A549 (cell line): ENCODE results near the gene LPIN2.

Experiments
- CEBPB ChIP-seq, 2 experiments: fragments of >200 bp in 1 of 2; sonication (Bioruptor Twin) in 1 of 2; formaldehyde crosslinking in 1 of 2; IDR thresholded peaks; 2 replicates each; pipeline ENCODE4 v1.6.1; 2012 to 2016
- EP300 ChIP-seq, 2 experiments: fragments of >200 bp; sonication (Bioruptor Twin); formaldehyde crosslinking; IDR thresholded peaks; 2 replicates in 1 of 2; 3 replicates in 1 of 2; pipeline ENCODE4 v1.6.1; 2016 to 2017
- JUNB ChIP-seq: fragments of >200 bp; sonication (Bioruptor Twin); formaldehyde crosslinking; IDR thresholded peaks from 2 replicates; pipeline ENCODE4 v1.6.1; 2016
- MYC ChIP-seq: IDR thresholded peaks from 2 replicates; pipeline ENCODE4 v1.6.1; 2012; ENCODE audit warnings: mild to moderate bottlenecking, inconsistent platforms, low read length, improper control_type of control experiment, borderline replicate concordance
- POLR2A ChIP-seq: IDR thresholded peaks from 2 replicates; pipeline ENCODE4 v1.6.1; 2012; ENCODE audit warnings: mild to moderate bottlenecking, low read length
- RAD21 ChIP-seq, 2 experiments: fragments of >200 bp in 1 of 2; sonication (Bioruptor Twin) in 1 of 2; formaldehyde crosslinking in 1 of 2; IDR thresholded peaks in 1 of 2; conservative IDR thresholded peaks in 1 of 2; 2 replicates in 1 of 2; 3 replicates in 1 of 2; pipeline ENCODE4 v1.6.1; 2012 to 2018; ENCODE audit warnings: inconsistent platforms in 1 of 2
- SMC3 ChIP-seq: fragments of >200 bp; sonication (Bioruptor Twin); formaldehyde crosslinking; IDR thresholded peaks from 3 replicates; pipeline ENCODE4 v1.6.1; 2018; ENCODE audit warnings: inconsistent platforms
- ZFP36 ChIP-seq: fragments of 450-650 bp; IDR thresholded peaks from 2 replicates; pipeline ENCODE4 v1.6.1; 2014; ENCODE audit warnings: borderline replicate concordance; ENCODE audit not compliant: partially characterized antibody
- TF ChIP-seq, protein P1 (sequence below): fragments of >200 bp; sonication (Bioruptor Twin); formaldehyde crosslinking; IDR thresholded peaks from 3 replicates; pipeline ENCODE4 v1.5.1; 2016
- TF ChIP-seq, protein P2 (sequence below): fragments of 250-450 bp; sonication (Bioruptor Pico); IDR thresholded peaks from 2 replicates; pipeline ENCODE4 v1.5.0; 2020; ENCODE audit warnings: low read depth, mild to moderate bottlenecking, moderate library complexity
- TF ChIP-seq, protein P3 (sequence below): fragments of 200-600 bp; sonication (generic); IDR thresholded peaks from 2 replicates; pipeline ENCODE4 v1.6.1; 2016; ENCODE audit warnings: antibody characterized with exemption, mild to moderate bottlenecking, moderate library complexity
- TF ChIP-seq, protein P4 (sequence below): IDR thresholded peaks from 2 replicates; pipeline ENCODE4 v1.6.1; 2012
- TF ChIP-seq, protein P5 (sequence below): IDR thresholded peaks from 2 replicates; pipeline ENCODE4 v1.6.1; 2012; ENCODE audit warnings: low read depth, borderline replicate concordance

DNA sequence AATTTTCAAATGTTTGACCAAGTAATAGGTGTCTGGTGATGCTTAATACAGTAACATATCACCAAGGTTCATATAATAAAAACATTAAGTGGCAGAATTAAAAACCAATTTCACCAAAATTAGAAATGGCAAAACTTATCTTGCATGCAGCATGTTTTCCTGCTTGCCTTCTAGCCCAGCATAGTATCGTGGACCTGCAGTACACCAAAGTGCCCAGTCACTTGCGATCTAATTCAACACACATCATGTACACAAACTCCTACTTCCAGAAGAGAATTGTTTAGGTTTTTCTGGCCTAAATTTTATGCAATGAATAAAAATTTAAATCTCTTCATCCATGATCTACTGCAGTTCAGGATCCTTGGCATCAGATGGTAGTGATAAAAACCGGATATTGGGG lies 28.9 kb downstream of the LPIN2 start:
- TF ChIP-seq EP300 (IDR thresholded peaks at IDR 0.05) (no peak), POLR2A (no peak), SMC3 (no peak), JUNB (no peak), ZFP36 (no peak), RAD21 (conservative IDR thresholded peaks at IDR 0.05 in 1 of 2, IDR thresholded peaks at IDR 0.05 in 1 of 2) (no peak), CEBPB (IDR thresholded peaks at IDR 0.05) (no peak), MYC (no peak)
- TF ChIP-seq, protein P1, sequence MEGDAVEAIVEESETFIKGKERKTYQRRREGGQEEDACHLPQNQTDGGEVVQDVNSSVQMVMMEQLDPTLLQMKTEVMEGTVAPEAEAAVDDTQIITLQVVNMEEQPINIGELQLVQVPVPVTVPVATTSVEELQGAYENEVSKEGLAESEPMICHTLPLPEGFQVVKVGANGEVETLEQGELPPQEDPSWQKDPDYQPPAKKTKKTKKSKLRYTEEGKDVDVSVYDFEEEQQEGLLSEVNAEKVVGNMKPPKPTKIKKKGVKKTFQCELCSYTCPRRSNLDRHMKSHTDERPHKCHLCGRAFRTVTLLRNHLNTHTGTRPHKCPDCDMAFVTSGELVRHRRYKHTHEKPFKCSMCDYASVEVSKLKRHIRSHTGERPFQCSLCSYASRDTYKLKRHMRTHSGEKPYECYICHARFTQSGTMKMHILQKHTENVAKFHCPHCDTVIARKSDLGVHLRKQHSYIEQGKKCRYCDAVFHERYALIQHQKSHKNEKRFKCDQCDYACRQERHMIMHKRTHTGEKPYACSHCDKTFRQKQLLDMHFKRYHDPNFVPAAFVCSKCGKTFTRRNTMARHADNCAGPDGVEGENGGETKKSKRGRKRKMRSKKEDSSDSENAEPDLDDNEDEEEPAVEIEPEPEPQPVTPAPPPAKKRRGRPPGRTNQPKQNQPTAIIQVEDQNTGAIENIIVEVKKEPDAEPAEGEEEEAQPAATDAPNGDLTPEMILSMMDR: no peak
- TF ChIP-seq, protein P2, sequence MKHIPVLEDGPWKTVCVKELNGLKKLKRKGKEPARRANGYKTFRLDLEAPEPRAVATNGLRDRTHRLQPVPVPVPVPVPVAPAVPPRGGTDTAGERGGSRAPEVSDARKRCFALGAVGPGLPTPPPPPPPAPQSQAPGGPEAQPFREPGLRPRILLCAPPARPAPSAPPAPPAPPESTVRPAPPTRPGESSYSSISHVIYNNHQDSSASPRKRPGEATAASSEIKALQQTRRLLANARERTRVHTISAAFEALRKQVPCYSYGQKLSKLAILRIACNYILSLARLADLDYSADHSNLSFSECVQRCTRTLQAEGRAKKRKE (CRISPR knock-in tag): no peak
- TF ChIP-seq, protein P3, sequence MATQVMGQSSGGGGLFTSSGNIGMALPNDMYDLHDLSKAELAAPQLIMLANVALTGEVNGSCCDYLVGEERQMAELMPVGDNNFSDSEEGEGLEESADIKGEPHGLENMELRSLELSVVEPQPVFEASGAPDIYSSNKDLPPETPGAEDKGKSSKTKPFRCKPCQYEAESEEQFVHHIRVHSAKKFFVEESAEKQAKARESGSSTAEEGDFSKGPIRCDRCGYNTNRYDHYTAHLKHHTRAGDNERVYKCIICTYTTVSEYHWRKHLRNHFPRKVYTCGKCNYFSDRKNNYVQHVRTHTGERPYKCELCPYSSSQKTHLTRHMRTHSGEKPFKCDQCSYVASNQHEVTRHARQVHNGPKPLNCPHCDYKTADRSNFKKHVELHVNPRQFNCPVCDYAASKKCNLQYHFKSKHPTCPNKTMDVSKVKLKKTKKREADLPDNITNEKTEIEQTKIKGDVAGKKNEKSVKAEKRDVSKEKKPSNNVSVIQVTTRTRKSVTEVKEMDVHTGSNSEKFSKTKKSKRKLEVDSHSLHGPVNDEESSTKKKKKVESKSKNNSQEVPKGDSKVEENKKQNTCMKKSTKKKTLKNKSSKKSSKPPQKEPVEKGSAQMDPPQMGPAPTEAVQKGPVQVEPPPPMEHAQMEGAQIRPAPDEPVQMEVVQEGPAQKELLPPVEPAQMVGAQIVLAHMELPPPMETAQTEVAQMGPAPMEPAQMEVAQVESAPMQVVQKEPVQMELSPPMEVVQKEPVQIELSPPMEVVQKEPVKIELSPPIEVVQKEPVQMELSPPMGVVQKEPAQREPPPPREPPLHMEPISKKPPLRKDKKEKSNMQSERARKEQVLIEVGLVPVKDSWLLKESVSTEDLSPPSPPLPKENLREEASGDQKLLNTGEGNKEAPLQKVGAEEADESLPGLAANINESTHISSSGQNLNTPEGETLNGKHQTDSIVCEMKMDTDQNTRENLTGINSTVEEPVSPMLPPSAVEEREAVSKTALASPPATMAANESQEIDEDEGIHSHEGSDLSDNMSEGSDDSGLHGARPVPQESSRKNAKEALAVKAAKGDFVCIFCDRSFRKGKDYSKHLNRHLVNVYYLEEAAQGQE: no peak
- TF ChIP-seq, protein P4, sequence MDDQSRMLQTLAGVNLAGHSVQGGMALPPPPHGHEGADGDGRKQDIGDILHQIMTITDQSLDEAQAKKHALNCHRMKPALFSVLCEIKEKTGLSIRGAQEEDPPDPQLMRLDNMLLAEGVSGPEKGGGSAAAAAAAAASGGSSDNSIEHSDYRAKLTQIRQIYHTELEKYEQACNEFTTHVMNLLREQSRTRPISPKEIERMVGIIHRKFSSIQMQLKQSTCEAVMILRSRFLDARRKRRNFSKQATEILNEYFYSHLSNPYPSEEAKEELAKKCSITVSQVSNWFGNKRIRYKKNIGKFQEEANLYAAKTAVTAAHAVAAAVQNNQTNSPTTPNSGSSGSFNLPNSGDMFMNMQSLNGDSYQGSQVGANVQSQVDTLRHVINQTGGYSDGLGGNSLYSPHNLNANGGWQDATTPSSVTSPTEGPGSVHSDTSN: no peak
- TF ChIP-seq, protein P5, sequence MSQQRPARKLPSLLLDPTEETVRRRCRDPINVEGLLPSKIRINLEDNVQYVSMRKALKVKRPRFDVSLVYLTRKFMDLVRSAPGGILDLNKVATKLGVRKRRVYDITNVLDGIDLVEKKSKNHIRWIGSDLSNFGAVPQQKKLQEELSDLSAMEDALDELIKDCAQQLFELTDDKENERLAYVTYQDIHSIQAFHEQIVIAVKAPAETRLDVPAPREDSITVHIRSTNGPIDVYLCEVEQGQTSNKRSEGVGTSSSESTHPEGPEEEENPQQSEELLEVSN: no peak
